ENCODE results near the gene DUSP12. TPM values are rescaled to one million over a fixed set of nuclear protein-coding genes. Genes with fewer than 3 reads are reported as not detected.
A peak's percentile ranks its signal among the peaks of the same experiment; 100 is the strongest.
"Not testable (repeated sequence)": the region's sequence is repeated elsewhere in the genome, so short reads cannot be mapped to it uniquely, and the experiment has no call there.

DUSP12 gene
- total RNA-seq, 1 donor from 2014 or later = 34.1 TPM

- H3K4me3 ChIP-seq = no peak overlapping the region
- no peaks in the 10 kb centered on the region for H3K9me3 ChIP-seq
- intact Hi-C loops (cut with DNase I) = no loop called here
- no peak overlapping the region for H3K27ac ChIP-seq
- TF ChIP-seq POLR2AphosphoS5 (IDR thresholded peaks at IDR 0.05; ENCODE audit: insufficient read depth in 1 of 2, low read depth in 1 of 2) (no peak), POLR2A (IDR thresholded peaks at IDR 0.05) (no peak), CTCF (IDR thresholded peaks at IDR 0.05) (no peak)
- H3K36me3 ChIP-seq = no peaks in the 10 kb centered on the region
- DNase-seq (ENCODE audit: extremely low spot score in 2 of 2) = no peak
- no peaks in the 10 kb centered on the region for H3K27me3 ChIP-seq
- H3K4me1 ChIP-seq = peaks cover 15% of the 10 kb centered on the region
These were observed 26.0 kb upstream of the DUSP12 start for GRCh38 chr1:161723459-161724141.

- intact Hi-C loops (cut with DNase I); H3K9me3 ChIP-seq; DNase-seq (ENCODE audit: extremely low spot score in 2 of 2); H3K27me3 ChIP-seq; H3K36me3 ChIP-seq: not testable (repeated sequence)
- H3K4me1 ChIP-seq = peaks cover 15% of the 10 kb centered on the region
- peak overlapping the region; percentile 82 for H3K4me3 ChIP-seq
- peak overlapping the region; percentile 94 for H3K27ac ChIP-seq
These were observed 24.2 kb upstream of the DUSP12 start for GRCh38 chr1:161725258-161725907.

GRCh38 chr1:161725908-161726472 is 23.6 kb upstream of the DUSP12 start:
- TF ChIP-seq CTCF (IDR thresholded peaks at IDR 0.05) (peak in 1 of 3 experiments; percentile 48), POLR2AphosphoS5 (IDR thresholded peaks at IDR 0.05; ENCODE audit: insufficient read depth in 1 of 2, low read depth in 1 of 2) (peak in 1 of 2 donors; percentile 15), POLR2A (IDR thresholded peaks at IDR 0.05) (no peak)
- Histone ChIP-seq H3K9me3 (no peaks in the 10 kb centered on the region), H3K4me3 (peak overlapping the region; percentile 82), H3K27me3 (no peaks in the 10 kb centered on the region), H3K4me1 (peaks cover 15% of the 10 kb centered on the region), H3K36me3 (no peaks in the 10 kb centered on the region), H3K27ac (peak overlapping the region; percentile 94)
- intact Hi-C loops (cut with DNase I) = no loop called here
- DNase-seq (ENCODE audit: extremely low spot score in 2 of 2) = peak in 1 of 2 donors; percentile 89

- intact Hi-C loops (cut with DNase I) = no loop called here
- no peaks in the 10 kb centered on the region for H3K27me3 ChIP-seq
- TF ChIP-seq POLR2A (IDR thresholded peaks at IDR 0.05) (peak in 1 of 2 donors; percentile 33), CTCF (IDR thresholded peaks at IDR 0.05) (no peak), POLR2AphosphoS5 (IDR thresholded peaks at IDR 0.05; ENCODE audit: insufficient read depth in 1 of 2, low read depth in 1 of 2) (peak in 1 of 2 donors; percentile 75)
These were observed 22.9 kb upstream of the DUSP12 start for GRCh38 chr1:161726473-161727255.

GRCh38 chr1:161727256-161727924 is 22.2 kb upstream of the DUSP12 start:
- H3K4me1 ChIP-seq = peaks cover 15% of the 10 kb centered on the region
- intact Hi-C loops (cut with DNase I) = no loop called here
- DNase-seq (ENCODE audit: extremely low spot score in 2 of 2) = no peak
- no peaks in the 10 kb centered on the region for H3K36me3 ChIP-seq
- H3K4me3 ChIP-seq = peak overlapping the region; percentile 82
- H3K9me3 ChIP-seq = no peaks in the 10 kb centered on the region
- H3K27ac ChIP-seq = peak overlapping the region; percentile 94
- TF ChIP-seq POLR2AphosphoS5 (IDR thresholded peaks at IDR 0.05; ENCODE audit: insufficient read depth in 1 of 2, low read depth in 1 of 2) (peak in 1 of 2 donors; percentile 72), POLR2A (IDR thresholded peaks at IDR 0.05) (peak in 1 of 2 donors; percentile 32), CTCF (IDR thresholded peaks at IDR 0.05) (no peak)
- no peaks in the 10 kb centered on the region for H3K27me3 ChIP-seq

More at GRCh38 chr1:161726473-161727255, 22.9 kb upstream of the DUSP12 start:
- no peaks in the 10 kb centered on the region for H3K9me3 ChIP-seq
- peak in 1 of 2 donors; percentile 94 for DNase-seq (ENCODE audit: extremely low spot score in 2 of 2)
- H3K4me1 ChIP-seq = peaks cover 15% of the 10 kb centered on the region
- peak overlapping the region; percentile 94 for H3K27ac ChIP-seq
- H3K4me3 ChIP-seq = peak overlapping the region; percentile 82
- H3K36me3 ChIP-seq = no peaks in the 10 kb centered on the region

Measured in vagina (tissue), 2 donors.